Loucy (cell line): ENCODE measurements around the gene HOXA3.

Experiments
- H2AFZ ChIP-seq: fragments of 200-600 bp; sonication (generic); 2 replicates; pipeline ENCODE4 v1.6.0; 2016; ENCODE audit warnings: antibody characterized with exemption, mild to moderate bottlenecking, low read length, moderate library complexity
- H3F3A ChIP-seq: fragments of 200-600 bp; 2 replicates; pipeline ENCODE4 v1.6.0; 2016; ENCODE audit warnings: antibody characterized with exemption, low read depth, mild to moderate bottlenecking
- H3K27me3 ChIP-seq: fragments of 200-600 bp; sonication (generic); 2 replicates; pipeline ENCODE4 v1.6.1; 2014; ENCODE audit warnings: low read length, mild to moderate bottlenecking; ENCODE audit not compliant: insufficient read depth, poor library complexity, severe bottlenecking
- H3K36me3 ChIP-seq: fragments of 200-600 bp; sonication (generic); 2 replicates; pipeline ENCODE4 v1.6.1; 2016; ENCODE audit warnings: low read length; ENCODE audit not compliant: insufficient read depth
- H3K4me1 ChIP-seq: fragments of 200-600 bp; sonication (generic); 2 replicates; pipeline ENCODE4 v1.5.1; 2014; ENCODE audit warnings: low read length, mild to moderate bottlenecking; ENCODE audit not compliant: insufficient read depth, poor library complexity, severe bottlenecking
- H3K4me2 ChIP-seq: fragments of 200-600 bp; sonication (generic); 2 replicates; pipeline ENCODE4 v1.6.0; 2014; ENCODE audit warnings: antibody characterized with exemption, low read length, low read depth, mild to moderate bottlenecking; ENCODE audit not compliant: poor library complexity, severe bottlenecking
- H3K4me3 ChIP-seq: fragments of 200-600 bp; sonication (generic); 2 replicates; pipeline ENCODE4 v1.5.1; 2014; ENCODE audit warnings: low read length, mild to moderate bottlenecking, mixed read lengths; ENCODE audit not compliant: poor library complexity, severe bottlenecking
- H3K79me2 ChIP-seq: fragments of 200-600 bp; sonication (generic); 2 replicates; pipeline ENCODE4 v1.6.1; 2014; ENCODE audit warnings: low read length; ENCODE audit not compliant: insufficient read depth
- H3K9ac ChIP-seq: fragments of 200-600 bp; sonication (generic); 2 replicates; pipeline ENCODE4 v1.6.0; 2014; ENCODE audit warnings: mild to moderate bottlenecking, low read depth, low read length, moderate library complexity; ENCODE audit not compliant: poor library complexity, severe bottlenecking
- H3K9me2 ChIP-seq: fragments of 200-600 bp; sonication (generic); replicated peaks from 2 replicates; pipeline ENCODE4 v1.6.1; 2016; ENCODE audit warnings: low read depth, low read length, mixed read lengths
- H3K9me3 ChIP-seq: fragments of 200-600 bp; sonication (generic); 2 replicates; pipeline ENCODE4 v1.6.1; 2014; ENCODE audit warnings: mild to moderate bottlenecking, antibody characterized with exemption, low read length, low read depth; ENCODE audit not compliant: insufficient read depth
- H4K20me1 ChIP-seq: fragments of 200-600 bp; sonication (generic); 2 replicates; pipeline ENCODE4 v1.6.0; 2014; ENCODE audit warnings: antibody characterized with exemption, low read length, mild to moderate bottlenecking; ENCODE audit not compliant: insufficient read depth, poor library complexity, severe bottlenecking
- CTCF ChIP-seq: fragments of 200-600 bp; sonication (generic); conservative IDR thresholded peaks from 2 replicates; pipeline ENCODE4 v1.5.1; 2014; ENCODE audit warnings: mild to moderate bottlenecking, antibody characterized with exemption, low read length
- EZH2phosphoT487 ChIP-seq: fragments of 200-600 bp; IDR thresholded peaks from 2 replicates; pipeline ENCODE4 v1.6.1; 2018; ENCODE audit warnings: antibody characterized with exemption, mild to moderate bottlenecking, moderate library complexity, borderline replicate concordance

The HOXA3 gene

DNA sequence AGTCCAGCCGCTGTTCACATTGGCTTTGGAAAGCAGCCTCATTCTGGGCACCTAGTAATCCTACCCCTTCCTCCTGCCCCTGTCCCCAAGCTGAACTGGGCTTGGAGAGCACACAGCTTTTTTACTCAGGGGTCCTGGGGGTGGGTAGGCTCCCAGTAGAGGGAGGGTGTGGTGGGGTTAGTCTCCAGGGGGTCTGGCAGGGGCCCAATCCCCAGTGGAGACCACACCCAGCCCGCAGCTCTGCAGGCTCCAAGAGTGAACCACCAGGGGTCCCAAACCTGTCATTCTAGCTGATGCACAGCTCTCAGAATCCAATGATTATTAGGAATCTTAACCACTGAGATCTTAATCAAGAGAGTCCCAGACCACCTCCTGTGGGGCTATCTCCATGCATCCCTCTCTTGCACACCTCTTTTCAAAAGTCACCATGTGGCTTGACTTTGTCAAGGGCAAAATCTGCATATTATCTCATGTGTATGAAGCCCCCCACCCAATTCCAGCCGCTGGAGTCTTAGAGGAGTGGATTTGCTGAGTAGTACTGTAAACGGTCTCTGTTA is 30.0 kb upstream of the HOXA3 start:
- peaks cover 58% of the 10 kb centered on the region for H3K4me1 ChIP-seq
- no peaks in the 10 kb centered on the region for H3K9me2 ChIP-seq
- H2AFZ ChIP-seq: no peak overlapping the region
- H3K79me2 ChIP-seq: peaks cover 100% of the 10 kb centered on the region
- no peaks in the 10 kb centered on the region; the same call in 1 of the 2 replicates for H3K36me3 ChIP-seq
- H3K9me3 ChIP-seq: no peaks in the 10 kb centered on the region
- H3F3A ChIP-seq: peaks cover 8% of the 10 kb centered on the region; the same call in 1 of the 2 replicates
- H3K4me2 ChIP-seq: peak overlapping the region; percentile 98
- H3K4me3 ChIP-seq: peak overlapping the region; percentile 91
- H3K9ac ChIP-seq: peak overlapping the region; percentile 99
- H4K20me1 ChIP-seq: peaks cover 68% of the 10 kb centered on the region
- TF ChIP-seq EZH2phosphoT487: no peak
- TF ChIP-seq CTCF: peak; percentile 37
- peaks cover 44% of the 10 kb centered on the region for H3K27me3 ChIP-seq

DNA sequence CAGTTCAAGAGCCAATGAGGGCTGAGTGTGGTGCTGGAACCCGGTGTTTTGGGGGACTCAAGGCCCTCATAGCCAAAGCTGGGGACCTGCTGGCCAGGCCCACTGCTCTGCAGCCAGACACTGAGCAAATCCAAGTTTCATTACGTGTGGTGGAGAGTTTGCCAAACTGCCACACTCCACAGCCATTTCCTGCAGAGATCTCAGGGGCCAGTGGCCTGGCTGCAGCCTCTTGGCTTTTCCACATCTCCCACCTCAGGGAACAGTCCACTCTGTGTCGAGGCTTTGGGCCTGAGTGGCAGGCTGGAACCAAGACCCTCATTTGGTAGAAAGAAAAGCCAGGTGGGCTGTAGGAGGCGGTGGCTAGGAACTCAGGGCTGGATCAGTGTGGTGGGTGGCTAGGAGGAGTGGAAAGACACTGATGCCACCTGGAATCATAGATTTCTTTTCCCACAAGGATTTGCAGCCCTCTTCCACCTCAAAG is 29.5 kb upstream of the HOXA3 start:
- H4K20me1 ChIP-seq: peaks cover 68% of the 10 kb centered on the region
- H3K4me3 ChIP-seq: peak overlapping the region; percentile 91
- H3K9me3 ChIP-seq: no peaks in the 10 kb centered on the region
- H3F3A ChIP-seq: peaks cover 8% of the 10 kb centered on the region; the same call in 1 of the 2 replicates
- peaks cover 54% of the 10 kb centered on the region for H3K4me1 ChIP-seq
- peaks cover 100% of the 10 kb centered on the region for H3K79me2 ChIP-seq
- no peak overlapping the region for H2AFZ ChIP-seq
- no peaks in the 10 kb centered on the region; the same call in 1 of the 2 replicates for H3K36me3 ChIP-seq
- H3K27me3 ChIP-seq: peaks cover 47% of the 10 kb centered on the region
- peak overlapping the region; percentile 98 for H3K4me2 ChIP-seq
- TF ChIP-seq CTCF (no peak), EZH2phosphoT487 (no peak)
- no peaks in the 10 kb centered on the region for H3K9me2 ChIP-seq
- H3K9ac ChIP-seq: peak overlapping the region; percentile 99

GRCh38 chr7:27180431-27181420 is 28.3 kb upstream of the HOXA3 start:
- Histone ChIP-seq H2AFZ (no peak overlapping the region), H4K20me1 (peaks cover 73% of the 10 kb centered on the region), H3F3A (peaks cover 8% of the 10 kb centered on the region; the same call in 1 of the 2 replicates), H3K27me3 (peaks cover 44% of the 10 kb centered on the region), H3K79me2 (peaks cover 100% of the 10 kb centered on the region), H3K9ac (peak overlapping the region; percentile 99), H3K4me1 (peaks cover 50% of the 10 kb centered on the region), H3K9me3 (no peaks in the 10 kb centered on the region), H3K4me2 (peak overlapping the region; percentile 98), H3K9me2 (no peaks in the 10 kb centered on the region), H3K4me3 (peak overlapping the region; percentile 94), H3K36me3 (no peaks in the 10 kb centered on the region; the same call in 1 of the 2 replicates)
- TF ChIP-seq CTCF (no peak), EZH2phosphoT487 (no peak)
